ENCODE results near the gene JAM3.

GRCh38 chr11:134173296-134173695 lies 104.4 kb downstream of the JAM3 start:
- TF ChIP-seq POLR2A (IDR thresholded peaks at IDR 0.05), result no peak
- TF ChIP-seq, protein P1, sequence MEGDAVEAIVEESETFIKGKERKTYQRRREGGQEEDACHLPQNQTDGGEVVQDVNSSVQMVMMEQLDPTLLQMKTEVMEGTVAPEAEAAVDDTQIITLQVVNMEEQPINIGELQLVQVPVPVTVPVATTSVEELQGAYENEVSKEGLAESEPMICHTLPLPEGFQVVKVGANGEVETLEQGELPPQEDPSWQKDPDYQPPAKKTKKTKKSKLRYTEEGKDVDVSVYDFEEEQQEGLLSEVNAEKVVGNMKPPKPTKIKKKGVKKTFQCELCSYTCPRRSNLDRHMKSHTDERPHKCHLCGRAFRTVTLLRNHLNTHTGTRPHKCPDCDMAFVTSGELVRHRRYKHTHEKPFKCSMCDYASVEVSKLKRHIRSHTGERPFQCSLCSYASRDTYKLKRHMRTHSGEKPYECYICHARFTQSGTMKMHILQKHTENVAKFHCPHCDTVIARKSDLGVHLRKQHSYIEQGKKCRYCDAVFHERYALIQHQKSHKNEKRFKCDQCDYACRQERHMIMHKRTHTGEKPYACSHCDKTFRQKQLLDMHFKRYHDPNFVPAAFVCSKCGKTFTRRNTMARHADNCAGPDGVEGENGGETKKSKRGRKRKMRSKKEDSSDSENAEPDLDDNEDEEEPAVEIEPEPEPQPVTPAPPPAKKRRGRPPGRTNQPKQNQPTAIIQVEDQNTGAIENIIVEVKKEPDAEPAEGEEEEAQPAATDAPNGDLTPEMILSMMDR (IDR thresholded peaks at IDR 0.05), result no peak

Data from prostate gland (tissue), 2 donors.